Uterus (tissue), 2 donors: ENCODE measurements around the gene MRTFB.

ENCODE experiments used
- POLR2A ChIP-seq, 2 donors: fragments of 450-650 bp; IDR thresholded peaks; one replicate each; pipeline ENCODE4 v1.6.1; 2016; ENCODE audit warnings: antibody characterized with exemption in 2 of 2, mild to moderate bottlenecking in 1 of 2, moderate library complexity in 1 of 2
- TF ChIP-seq, protein P1 (sequence below), 4 experiments: fragments of 200-600 bp in 2 of 4; fragments of 450-650 bp in 2 of 4; sonication (generic) in 2 of 4; IDR thresholded peaks; one replicate each; pipeline ENCODE4 v1.5.1; 2016 to 2019; ENCODE audit warnings: antibody characterized with exemption in 4 of 4, mild to moderate bottlenecking in 2 of 4, moderate library complexity in 1 of 4

DNA sequence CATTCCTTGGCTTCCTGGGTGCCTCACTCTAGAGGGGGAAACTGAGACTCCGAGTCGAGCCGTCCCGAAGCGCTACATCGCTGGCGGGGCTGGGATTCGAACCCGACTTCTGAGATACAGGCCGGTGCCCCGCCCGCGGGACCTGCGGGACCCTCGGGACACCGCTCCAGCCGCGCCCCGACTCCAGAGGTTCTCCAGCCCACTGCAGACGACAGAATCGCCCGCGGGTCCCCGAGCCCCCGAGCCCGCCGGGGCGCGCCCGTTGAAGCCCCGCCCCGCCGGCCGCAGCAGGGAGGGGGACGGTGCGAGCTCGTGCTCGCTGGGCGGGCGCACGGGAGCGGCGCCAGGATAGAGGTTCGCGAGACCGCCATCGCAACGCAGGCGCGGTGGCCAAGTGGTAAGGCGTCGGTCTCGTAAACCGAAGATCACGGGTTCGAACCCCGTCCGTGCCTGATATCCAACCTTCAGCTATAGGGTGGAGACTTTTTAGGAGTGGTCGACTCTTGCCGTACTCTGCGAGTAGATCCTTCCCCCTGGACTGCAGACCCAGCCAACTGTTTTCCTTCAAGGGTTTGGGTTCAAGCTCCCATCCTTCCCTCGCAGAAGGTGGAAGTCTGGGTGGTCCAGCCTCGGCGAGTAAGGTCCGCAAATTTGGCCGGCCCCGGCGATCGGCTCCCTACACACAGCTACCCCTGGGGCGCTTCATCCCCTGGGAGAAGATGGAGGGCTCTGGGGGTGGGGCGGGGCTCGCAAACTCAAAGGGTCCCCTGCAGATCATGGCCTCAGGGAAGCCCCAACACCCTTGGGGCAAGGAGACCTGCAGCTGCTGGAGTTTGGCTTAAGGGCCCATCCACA is 214.6 kb downstream of the MRTFB start:
- TF ChIP-seq, protein P1, sequence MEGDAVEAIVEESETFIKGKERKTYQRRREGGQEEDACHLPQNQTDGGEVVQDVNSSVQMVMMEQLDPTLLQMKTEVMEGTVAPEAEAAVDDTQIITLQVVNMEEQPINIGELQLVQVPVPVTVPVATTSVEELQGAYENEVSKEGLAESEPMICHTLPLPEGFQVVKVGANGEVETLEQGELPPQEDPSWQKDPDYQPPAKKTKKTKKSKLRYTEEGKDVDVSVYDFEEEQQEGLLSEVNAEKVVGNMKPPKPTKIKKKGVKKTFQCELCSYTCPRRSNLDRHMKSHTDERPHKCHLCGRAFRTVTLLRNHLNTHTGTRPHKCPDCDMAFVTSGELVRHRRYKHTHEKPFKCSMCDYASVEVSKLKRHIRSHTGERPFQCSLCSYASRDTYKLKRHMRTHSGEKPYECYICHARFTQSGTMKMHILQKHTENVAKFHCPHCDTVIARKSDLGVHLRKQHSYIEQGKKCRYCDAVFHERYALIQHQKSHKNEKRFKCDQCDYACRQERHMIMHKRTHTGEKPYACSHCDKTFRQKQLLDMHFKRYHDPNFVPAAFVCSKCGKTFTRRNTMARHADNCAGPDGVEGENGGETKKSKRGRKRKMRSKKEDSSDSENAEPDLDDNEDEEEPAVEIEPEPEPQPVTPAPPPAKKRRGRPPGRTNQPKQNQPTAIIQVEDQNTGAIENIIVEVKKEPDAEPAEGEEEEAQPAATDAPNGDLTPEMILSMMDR (IDR thresholded peaks at IDR 0.05): peak in 1 of 4 experiments; percentile 16
- TF ChIP-seq POLR2A (IDR thresholded peaks at IDR 0.05): peak; percentile 46 to 60
